ENCODE results near the gene WWOX. TPM values are rescaled to one million over a fixed set of nuclear protein-coding genes. Genes with fewer than 3 reads are reported as not detected.
A peak's percentile ranks its signal among the peaks of the same experiment; 100 is the strongest.
"Not testable (repeated sequence)": the region's sequence is repeated elsewhere in the genome, so short reads cannot be mapped to it uniquely, and the experiment has no call there.

Gene WWOX
- total and polyA plus RNA-seq, 7 donors, result 7.1 to 46.8 (median 16.1) TPM

GRCh38 chr16:78684655-78685375 lies 585.4 kb downstream of the WWOX start:
- intact Hi-C loops (cut with DNase I), result no loop called here
- 77 to 80% methylated on average over 5 of the region's 5 CpGs for WGBS, 2 donors
- H3K27me3 ChIP-seq, result no peaks in the 10 kb centered on the region
- DNase-seq, result no peak
- H3K9me3 ChIP-seq, result no peaks in the 10 kb centered on the region
- H3K27ac ChIP-seq, result peak overlapping the region in 3 of 4 donors; percentile 9 to 44 (median 18)
- peaks cover 0 to 13% (median 0%) of the 10 kb centered on the region in 4 donors for H3K4me1 ChIP-seq
- no peak overlapping the region for H3K4me3 ChIP-seq
- H3K36me3 ChIP-seq, result no peaks in the 10 kb centered on the region
- TF ChIP-seq EP300 (IDR thresholded peaks at IDR 0.05), result no peak
- TF ChIP-seq POLR2A (IDR thresholded peaks at IDR 0.05), result no peak
- TF ChIP-seq POLR2AphosphoS5 (IDR thresholded peaks at IDR 0.05), result peak in 1 of 4 donors; percentile 48

GRCh38 chr16:78686601-78687000 lies 587.1 kb downstream of the WWOX start:
- DNase-seq, result no peak
- Histone ChIP-seq H3K9me3 (no peaks in the 10 kb centered on the region), H3K36me3 (no peaks in the 10 kb centered on the region), H3K4me1 (peaks cover 0 to 13% (median 0%) of the 10 kb centered on the region in 4 donors), H3K27me3 (no peaks in the 10 kb centered on the region), H3K27ac (no peak overlapping the region), H3K4me3 (no peak overlapping the region)
- intact Hi-C loops (cut with DNase I), result no loop called here
- 76 to 80% methylated on average over 5 of the region's 5 CpGs for WGBS, 2 donors
- no peak for TF ChIP-seq CTCF (IDR thresholded peaks at IDR 0.05)
- no peak for TF ChIP-seq POLR2A (IDR thresholded peaks at IDR 0.05)
- TF ChIP-seq EP300 (IDR thresholded peaks at IDR 0.05), result no peak
- no peak for TF ChIP-seq POLR2AphosphoS5 (IDR thresholded peaks at IDR 0.05)

GRCh38 chr16:78689028-78689427 lies 589.6 kb downstream of the WWOX start:
- no peak overlapping the region for H3K4me3 ChIP-seq
- no peak for DNase-seq
- peaks cover 0 to 9% (median 0%) of the 10 kb centered on the region in 4 donors for H3K4me1 ChIP-seq
- no peak overlapping the region for H3K27ac ChIP-seq
- no peaks in the 10 kb centered on the region for H3K27me3 ChIP-seq
- no peaks in the 10 kb centered on the region for H3K9me3 ChIP-seq
- H3K36me3 ChIP-seq, result no peaks in the 10 kb centered on the region
- intact Hi-C loops (cut with DNase I), result no loop called here
- WGBS, 2 donors, result 37 to 55% methylated on average over 2 of the region's 2 CpGs
- TF ChIP-seq POLR2A (IDR thresholded peaks at IDR 0.05) (no peak), CTCF (IDR thresholded peaks at IDR 0.05) (no peak), EP300 (IDR thresholded peaks at IDR 0.05) (no peak), POLR2AphosphoS5 (IDR thresholded peaks at IDR 0.05) (no peak)

GRCh38 chr16:78689536-78689935 lies 590.1 kb downstream of the WWOX start:
- TF ChIP-seq CTCF (IDR thresholded peaks at IDR 0.05) (no peak), POLR2A (IDR thresholded peaks at IDR 0.05) (no peak), POLR2AphosphoS5 (IDR thresholded peaks at IDR 0.05) (no peak), EP300 (IDR thresholded peaks at IDR 0.05) (no peak)
- no peaks in the 10 kb centered on the region for H3K27me3 ChIP-seq
- peaks cover 0 to 4% (median 0%) of the 10 kb centered on the region in 4 donors for H3K4me1 ChIP-seq
- no peak for DNase-seq
- intact Hi-C loops (cut with DNase I), result no loop called here
- H3K27ac ChIP-seq, result no peak overlapping the region
- H3K36me3 ChIP-seq, result no peaks in the 10 kb centered on the region
- H3K9me3 ChIP-seq, result no peaks in the 10 kb centered on the region
- no peak overlapping the region for H3K4me3 ChIP-seq

- Histone ChIP-seq H3K9me3 (no peaks in the 10 kb centered on the region), H3K27ac (no peak overlapping the region), H3K4me1 (no peaks in the 10 kb centered on the region), H3K36me3 (no peaks in the 10 kb centered on the region), H3K4me3 (no peak overlapping the region), H3K27me3 (no peaks in the 10 kb centered on the region)
- intact Hi-C loops (cut with DNase I), result no loop called here
- DNase-seq, result no peak
- TF ChIP-seq EP300 (IDR thresholded peaks at IDR 0.05) (no peak), POLR2A (IDR thresholded peaks at IDR 0.05) (no peak), POLR2AphosphoS5 (IDR thresholded peaks at IDR 0.05) (no peak), CTCF (IDR thresholded peaks at IDR 0.05) (no peak)
- 96 to 97% methylated on average over 4 of the region's 4 CpGs for WGBS, 2 donors
Measured at GRCh38 chr16:78690510-78690909, 591.1 kb downstream of the WWOX start.

GRCh38 chr16:78691746-78692145 lies 592.3 kb downstream of the WWOX start:
- H3K27ac ChIP-seq; H3K4me3 ChIP-seq; H3K4me1 ChIP-seq; DNase-seq; H3K9me3 ChIP-seq; intact Hi-C loops (cut with DNase I); H3K27me3 ChIP-seq; H3K36me3 ChIP-seq: not testable (repeated sequence)
- WGBS, 2 donors, result 83 to 97% methylated on average over 3 of the region's 3 CpGs
